ENCODE results near the gene PPP2R5A.
"Not testable (repeated sequence)": the region's sequence is repeated elsewhere in the genome, so short reads cannot be mapped to it uniquely, and the experiment has no call there.

Gene PPP2R5A

GRCh38 chr1:212313616-212314015 is 28.4 kb downstream of the PPP2R5A start:
- no peaks in the 10 kb centered on the region for H3K36me3 ChIP-seq (ENCODE audit: insufficient read depth, low read length)
- H3K9ac ChIP-seq (ENCODE audit: insufficient read length): no peak overlapping the region
- peak; percentile 44 for DNase-seq (ENCODE audit: low read depth, low spot score)
- TF ChIP-seq FOXP2 (optimal IDR thresholded peaks at IDR 0.05; ENCODE audit: control extremely low read depth, extremely low read length, insufficient read depth) (no peak), POLR2AphosphoS5 (IDR thresholded peaks at IDR 0.05; ENCODE audit: borderline replicate concordance, low read depth, low read length) (no peak), EZH2 (IDR thresholded peaks at IDR 0.05) (no peak)
- H3K4me3 ChIP-seq: no peak overlapping the region
- H3K27ac ChIP-seq: peak overlapping the region; percentile 78
- no peaks in the 10 kb centered on the region for H3K9me3 ChIP-seq (ENCODE audit: low read depth, low read length)

- Histone ChIP-seq H3K9ac (ENCODE audit: insufficient read length) (no peak overlapping the region), H3K9me3 (ENCODE audit: low read depth, low read length) (no peaks in the 10 kb centered on the region), H3K27ac (no peak overlapping the region), H3K4me3 (no peak overlapping the region), H3K36me3 (ENCODE audit: insufficient read depth, low read length) (no peaks in the 10 kb centered on the region)
- DNase-seq (ENCODE audit: low read depth, low spot score): no peak
- TF ChIP-seq POLR2AphosphoS5 (IDR thresholded peaks at IDR 0.05; ENCODE audit: borderline replicate concordance, low read depth, low read length) (no peak), FOXP2 (optimal IDR thresholded peaks at IDR 0.05; ENCODE audit: control extremely low read depth, extremely low read length, insufficient read depth) (no peak), EZH2 (IDR thresholded peaks at IDR 0.05) (no peak)
Observed at GRCh38 chr1:212315184-212315583, 30.0 kb downstream of the PPP2R5A start.

- no peak for TF ChIP-seq POLR2AphosphoS5 (IDR thresholded peaks at IDR 0.05; ENCODE audit: borderline replicate concordance, low read depth, low read length)
- DNase-seq (ENCODE audit: low read depth, low spot score): no peak
Observed at GRCh38 chr1:212315907-212316306, 30.7 kb downstream of the PPP2R5A start.

GRCh38 chr1:212317916-212318315 is 32.7 kb downstream of the PPP2R5A start:
- no peak overlapping the region for H3K4me3 ChIP-seq
- no peak for DNase-seq (ENCODE audit: low read depth, low spot score)
- no peak overlapping the region for H3K27ac ChIP-seq
- H3K9me3 ChIP-seq (ENCODE audit: low read depth, low read length): no peaks in the 10 kb centered on the region
- no peak overlapping the region for H3K9ac ChIP-seq (ENCODE audit: insufficient read length)
- no peak for TF ChIP-seq EZH2 (IDR thresholded peaks at IDR 0.05)
- no peak for TF ChIP-seq POLR2AphosphoS5 (IDR thresholded peaks at IDR 0.05; ENCODE audit: borderline replicate concordance, low read depth, low read length)
- TF ChIP-seq FOXP2 (optimal IDR thresholded peaks at IDR 0.05; ENCODE audit: control extremely low read depth, extremely low read length, insufficient read depth): no peak
- H3K36me3 ChIP-seq (ENCODE audit: insufficient read depth, low read length): no peaks in the 10 kb centered on the region

More at GRCh38 chr1:212315907-212316306, 30.7 kb downstream of the PPP2R5A start:
- Histone ChIP-seq H3K27ac (no peak overlapping the region), H3K9ac (ENCODE audit: insufficient read length) (no peak overlapping the region), H3K9me3 (ENCODE audit: low read depth, low read length) (no peaks in the 10 kb centered on the region), H3K4me3 (no peak overlapping the region), H3K36me3 (ENCODE audit: insufficient read depth, low read length) (no peaks in the 10 kb centered on the region)

- not testable (repeated sequence) for H3K9me3 ChIP-seq (ENCODE audit: low read depth, low read length); H3K27ac ChIP-seq; DNase-seq (ENCODE audit: low read depth, low spot score); H3K36me3 ChIP-seq (ENCODE audit: insufficient read depth, low read length); H3K4me3 ChIP-seq; H3K9ac ChIP-seq (ENCODE audit: insufficient read length)
Observed at GRCh38 chr1:212321031-212321430, 35.8 kb downstream of the PPP2R5A start.

- no peak for DNase-seq (ENCODE audit: low read depth, low spot score)
- TF ChIP-seq EZH2 (IDR thresholded peaks at IDR 0.05) (no peak), POLR2AphosphoS5 (IDR thresholded peaks at IDR 0.05; ENCODE audit: borderline replicate concordance, low read depth, low read length) (no peak), FOXP2 (optimal IDR thresholded peaks at IDR 0.05; ENCODE audit: control extremely low read depth, extremely low read length, insufficient read depth) (no peak)
- no peak overlapping the region for H3K27ac ChIP-seq
- no peaks in the 10 kb centered on the region for H3K36me3 ChIP-seq (ENCODE audit: insufficient read depth, low read length)
- H3K4me3 ChIP-seq: no peak overlapping the region
- no peak overlapping the region for H3K9ac ChIP-seq (ENCODE audit: insufficient read length)
- no peaks in the 10 kb centered on the region for H3K9me3 ChIP-seq (ENCODE audit: low read depth, low read length)
Observed at GRCh38 chr1:212323066-212323465, 37.9 kb downstream of the PPP2R5A start.

GRCh38 chr1:212326541-212326940 is 41.3 kb downstream of the PPP2R5A start:
- H3K4me3 ChIP-seq: no peak overlapping the region
- no peak for DNase-seq (ENCODE audit: low read depth, low spot score)
- no peak for TF ChIP-seq POLR2AphosphoS5 (IDR thresholded peaks at IDR 0.05; ENCODE audit: borderline replicate concordance, low read depth, low read length)
- no peak for TF ChIP-seq FOXP2 (optimal IDR thresholded peaks at IDR 0.05; ENCODE audit: control extremely low read depth, extremely low read length, insufficient read depth)
- no peaks in the 10 kb centered on the region for H3K36me3 ChIP-seq (ENCODE audit: insufficient read depth, low read length)
- no peak overlapping the region for H3K9ac ChIP-seq (ENCODE audit: insufficient read length)
- H3K9me3 ChIP-seq (ENCODE audit: low read depth, low read length): no peaks in the 10 kb centered on the region
- H3K27ac ChIP-seq: no peak overlapping the region

- Histone ChIP-seq H3K36me3 (ENCODE audit: insufficient read depth, low read length) (no peaks in the 10 kb centered on the region), H3K9ac (ENCODE audit: insufficient read length) (no peak overlapping the region), H3K4me3 (no peak overlapping the region), H3K9me3 (ENCODE audit: low read depth, low read length) (no peaks in the 10 kb centered on the region), H3K27ac (no peak overlapping the region)
- DNase-seq (ENCODE audit: low read depth, low spot score): no peak
- TF ChIP-seq FOXP2 (optimal IDR thresholded peaks at IDR 0.05; ENCODE audit: control extremely low read depth, extremely low read length, insufficient read depth) (no peak), POLR2AphosphoS5 (IDR thresholded peaks at IDR 0.05; ENCODE audit: borderline replicate concordance, low read depth, low read length) (no peak), EZH2 (IDR thresholded peaks at IDR 0.05) (no peak)
Observed at GRCh38 chr1:212328248-212328647, 43.0 kb downstream of the PPP2R5A start.

GRCh38 chr1:212329105-212329504 is 43.9 kb downstream of the PPP2R5A start:
- H3K9ac ChIP-seq (ENCODE audit: insufficient read length): no peak overlapping the region
- DNase-seq (ENCODE audit: low read depth, low spot score): no peak
- H3K27ac ChIP-seq: no peak overlapping the region
- peaks cover 5% of the 10 kb centered on the region; the same call in 1 of the 2 replicates for H3K36me3 ChIP-seq (ENCODE audit: insufficient read depth, low read length)
- no peaks in the 10 kb centered on the region for H3K9me3 ChIP-seq (ENCODE audit: low read depth, low read length)
- TF ChIP-seq POLR2AphosphoS5 (IDR thresholded peaks at IDR 0.05; ENCODE audit: borderline replicate concordance, low read depth, low read length) (no peak), EZH2 (IDR thresholded peaks at IDR 0.05) (no peak), FOXP2 (optimal IDR thresholded peaks at IDR 0.05; ENCODE audit: control extremely low read depth, extremely low read length, insufficient read depth) (no peak)
- no peak overlapping the region for H3K4me3 ChIP-seq

Measured in SK-N-MC (cell line).